HL-60/S4 treated with retinoic acid at 250 ng/mL for 4 days and 3 days (cell line): Measurements from ENCODE around the gene HSPA1B.
"Not testable (repeated sequence)": the region's sequence is repeated elsewhere in the genome, so short reads cannot be mapped to it uniquely, and the experiment has no call there.

Experiments
- in situ Hi-C: fragments of 300-500 bp; cut with MboI; formaldehyde crosslinking; loops from 2 replicates; pipeline ENCODE4 v1.7.0; 2022; ENCODE audit warnings: low sequenced_read_pairs

The HSPA1B gene

DNA sequence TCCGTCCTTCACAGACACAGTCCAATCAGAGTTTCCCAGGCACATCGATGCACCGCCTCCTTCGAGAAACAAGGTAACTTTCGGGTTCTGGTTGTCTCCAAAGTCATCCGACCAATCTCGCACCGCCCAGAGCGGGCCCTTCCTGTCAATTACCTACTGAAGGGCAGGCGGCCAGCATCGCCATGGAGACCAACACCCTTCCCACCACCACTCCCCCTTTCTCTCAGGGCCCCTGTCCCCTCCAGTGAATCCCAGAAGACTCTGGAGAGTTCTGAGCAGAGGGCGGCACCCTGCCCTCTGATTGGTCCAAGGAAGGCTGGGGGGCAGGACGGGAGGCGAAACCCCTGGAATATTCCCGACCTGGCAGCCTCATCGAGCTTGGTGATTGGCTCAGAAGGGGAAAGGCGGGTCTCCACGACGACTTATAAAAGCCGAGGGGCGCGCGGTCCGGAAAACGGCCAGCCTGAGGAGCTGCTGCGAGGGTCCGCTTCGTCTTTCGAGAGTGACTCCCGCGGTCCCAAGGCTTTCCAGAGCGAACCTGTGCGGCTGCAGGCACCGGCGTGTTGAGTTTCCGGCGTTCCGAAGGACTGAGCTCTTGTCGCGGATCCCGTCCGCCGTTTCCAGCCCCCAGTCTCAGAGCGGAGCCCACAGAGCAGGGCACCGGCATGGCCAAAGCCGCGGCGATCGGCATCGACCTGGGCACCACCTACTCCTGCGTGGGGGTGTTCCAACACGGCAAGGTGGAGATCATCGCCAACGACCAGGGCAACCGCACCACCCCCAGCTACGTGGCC is at the start of gene HSPA1B:
Gene HSPA1B (plus strand): TSS at position 453 of the 794 bp plus-strand sequence. CDS start 213 bp downstream, at position 666.
- in situ Hi-C loops = no loop called here

DNA sequence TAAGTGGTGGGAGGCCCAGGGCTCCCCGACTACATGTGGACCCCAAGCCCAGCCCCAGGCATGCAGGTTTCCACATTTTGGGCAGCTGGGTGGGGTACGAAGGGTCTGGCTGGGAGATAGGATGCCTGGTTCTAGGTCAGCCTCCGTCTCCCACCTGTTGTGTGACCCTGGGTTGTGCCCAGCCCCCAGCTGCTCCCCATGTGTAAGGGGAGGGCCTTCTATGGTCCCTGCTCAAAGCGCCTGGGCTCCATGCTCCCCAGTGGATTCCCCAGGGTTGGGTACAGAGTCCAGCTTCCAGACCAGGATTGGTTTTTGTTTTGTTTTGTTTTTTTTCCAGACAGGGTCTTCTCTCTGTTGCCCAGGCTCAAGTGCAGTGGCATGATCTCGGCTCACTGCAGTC is 49.3 kb upstream of the HSPA1B start:
- in situ Hi-C loops = no loop called here

DNA sequence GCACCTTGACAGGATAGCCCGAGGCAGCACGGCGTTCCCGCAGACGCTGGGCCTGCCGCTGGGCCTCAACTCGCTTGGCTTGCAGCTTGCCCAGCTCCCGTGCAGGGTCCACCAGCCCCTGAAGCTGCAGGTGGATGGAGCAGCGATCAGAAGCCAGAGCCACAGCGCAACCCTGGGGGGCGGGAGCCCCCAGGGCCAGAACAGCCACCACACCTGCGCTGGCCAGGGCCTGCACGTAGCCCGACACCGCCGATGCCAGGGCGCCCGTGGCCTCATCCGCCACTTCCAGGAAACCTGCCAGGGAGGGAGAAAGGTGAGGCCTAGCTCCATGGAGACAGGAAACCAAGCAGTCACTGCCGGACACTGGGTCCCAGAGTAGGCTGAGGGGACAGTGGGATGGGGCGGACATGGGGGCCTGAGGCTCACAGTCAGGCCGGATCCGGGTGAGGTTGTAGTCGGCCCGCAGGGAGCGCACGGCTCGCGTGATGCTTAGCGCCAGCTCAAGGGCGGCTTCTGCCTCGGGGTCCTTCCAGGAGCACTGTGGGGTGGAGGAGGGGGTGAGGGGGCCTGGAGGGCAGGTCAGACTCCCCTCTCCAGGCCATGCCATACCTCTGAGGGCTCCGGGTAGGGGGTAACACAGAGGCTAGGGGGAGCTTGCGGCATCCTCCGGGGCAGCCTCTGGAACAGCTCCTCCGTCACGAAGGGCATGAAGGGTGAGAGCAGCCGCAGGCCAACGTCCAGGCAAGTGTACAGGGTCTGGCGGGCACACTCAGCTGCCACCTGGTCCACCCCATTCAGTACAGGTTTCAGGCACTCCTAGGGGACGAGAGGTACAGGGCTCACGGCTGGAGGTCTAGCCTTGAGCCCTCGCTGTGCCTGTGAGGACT is 48.3 kb upstream of the HSPA1B start:
- in situ Hi-C loops = no loop called here

DNA sequence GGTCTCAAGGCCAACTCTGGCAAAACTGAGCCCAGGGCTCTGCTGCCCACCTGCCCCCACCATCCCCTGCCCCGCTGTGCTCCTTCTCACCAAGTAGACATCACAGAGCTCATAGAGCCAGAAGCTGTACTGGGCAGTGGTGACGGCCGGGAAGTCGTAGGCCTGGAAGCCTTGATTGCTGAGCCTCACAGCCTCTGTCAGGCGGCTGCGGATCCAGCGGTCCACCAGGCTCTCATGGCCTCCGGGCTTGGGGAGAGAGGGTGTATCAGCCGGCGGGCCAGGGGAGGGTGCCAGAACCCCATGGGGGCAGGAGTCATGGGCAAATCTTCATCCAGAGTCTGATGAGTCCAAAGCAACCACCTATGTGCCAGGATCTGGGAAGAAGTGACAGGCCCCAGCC is 47.6 kb upstream of the HSPA1B start:
- in situ Hi-C loops = no loop called here

DNA sequence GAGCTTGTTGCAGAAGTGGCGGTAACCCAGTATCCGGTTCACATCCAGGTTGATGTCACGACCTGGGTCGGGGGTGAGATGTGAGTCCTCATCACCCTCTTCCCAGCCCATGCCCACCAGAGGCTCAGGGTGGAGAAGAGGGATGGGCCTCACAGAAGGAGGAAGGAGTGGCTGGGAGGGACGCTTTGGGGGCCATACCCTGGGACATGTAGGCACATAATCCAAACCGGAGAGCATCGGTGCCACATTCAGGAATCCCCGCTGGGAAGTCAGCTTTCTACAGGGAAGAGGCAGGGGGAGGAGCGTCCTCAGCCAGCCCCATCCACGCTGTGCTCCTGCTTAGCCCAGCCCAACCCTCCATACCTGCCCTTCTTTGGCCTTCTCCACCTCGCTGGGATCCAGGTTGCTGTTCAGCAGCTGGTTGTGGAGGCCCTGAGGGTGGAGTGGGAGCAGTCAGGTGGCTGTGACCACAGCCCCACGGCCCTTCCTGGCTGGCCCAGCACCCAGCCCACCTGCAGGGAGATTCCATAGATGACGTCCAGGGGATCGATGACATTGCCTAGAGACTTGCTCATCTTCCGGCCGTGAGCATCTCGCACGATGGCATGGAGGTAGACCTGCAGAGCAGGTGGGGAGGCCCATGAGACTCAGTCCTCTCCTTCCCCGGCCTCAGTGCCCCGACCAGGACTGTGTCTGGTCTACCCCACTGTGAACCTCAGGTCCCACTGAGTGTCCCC is 46.9 kb upstream of the HSPA1B start:
- in situ Hi-C loops = no loop called here

DNA sequence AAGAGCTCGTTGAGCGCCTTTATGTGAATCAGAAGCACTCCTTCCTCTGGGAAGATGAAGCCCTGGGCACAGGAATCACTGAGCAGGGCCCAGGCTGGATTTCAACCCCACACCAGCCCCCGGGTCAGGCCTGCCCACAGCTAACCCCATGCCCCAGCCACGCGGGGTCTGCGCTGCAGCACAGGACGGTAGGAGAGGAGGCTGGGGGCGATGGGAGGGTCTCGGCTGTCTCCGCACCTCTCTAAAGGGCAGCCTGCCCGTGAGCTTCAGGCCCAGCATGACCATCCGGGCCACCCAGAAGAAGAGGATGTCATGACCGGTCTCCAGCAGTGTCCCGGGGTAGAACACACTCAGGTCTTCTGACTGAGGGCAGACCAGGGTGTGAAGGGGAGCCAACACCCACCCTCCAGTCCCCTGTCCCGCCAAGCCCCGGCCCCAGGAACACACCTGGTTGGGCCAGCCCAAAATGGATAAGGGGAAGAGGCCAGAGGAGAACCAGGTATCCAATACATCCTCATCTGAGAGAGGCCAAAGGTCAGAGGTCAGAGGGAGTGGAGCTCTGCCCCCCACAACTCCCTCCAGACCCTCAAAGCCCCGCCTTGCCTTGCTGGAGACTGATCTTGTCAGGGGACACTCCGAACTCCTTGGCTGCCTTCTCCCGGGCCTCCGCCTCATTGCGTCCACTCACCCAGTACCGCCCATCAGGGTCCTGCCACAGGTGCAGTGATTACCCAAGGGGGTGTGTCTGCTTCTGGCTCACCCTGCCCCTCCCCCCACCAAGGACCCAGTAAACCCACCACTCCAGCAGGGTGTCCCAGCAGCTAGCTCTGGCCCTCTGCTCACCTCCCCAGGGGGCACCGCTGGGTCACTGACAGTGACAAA is 46.1 kb upstream of the HSPA1B start:
- in situ Hi-C loops = no loop called here

DNA sequence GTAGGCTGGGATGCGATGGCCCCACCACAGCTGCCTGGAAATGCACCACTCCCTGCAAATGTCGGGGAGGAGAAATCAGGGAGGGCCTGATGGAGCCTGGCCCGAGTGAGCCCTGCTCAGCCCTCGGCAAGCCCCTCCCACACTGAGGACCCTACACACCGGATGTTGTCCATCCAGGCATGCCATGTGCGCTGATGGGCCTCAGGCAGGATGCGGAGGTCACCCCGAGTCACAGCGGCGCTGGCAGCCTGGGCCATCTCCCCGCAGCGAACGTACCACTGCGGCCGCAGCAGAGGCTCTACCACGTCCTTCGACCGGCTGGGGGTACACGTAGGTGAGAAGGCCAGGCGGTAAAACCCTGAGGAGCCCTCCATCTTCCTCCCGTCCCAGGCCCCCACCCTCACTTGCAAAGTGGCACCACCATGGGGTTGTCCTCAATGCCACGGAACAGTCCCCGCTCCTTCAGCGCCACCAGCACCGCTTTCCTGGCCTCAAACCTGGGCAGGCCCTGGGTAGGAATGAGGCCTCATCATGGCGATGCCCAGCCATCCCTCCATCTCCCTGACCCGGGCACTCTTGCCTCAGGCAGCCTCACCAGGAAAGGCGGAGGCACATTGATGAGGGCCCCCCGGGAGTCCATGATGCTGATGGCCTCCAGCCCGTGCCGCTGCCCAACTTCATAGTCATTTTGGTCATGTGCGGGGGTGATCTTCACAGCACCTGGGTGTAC is 45.2 kb upstream of the HSPA1B start:
- in situ Hi-C loops = no loop called here

DNA sequence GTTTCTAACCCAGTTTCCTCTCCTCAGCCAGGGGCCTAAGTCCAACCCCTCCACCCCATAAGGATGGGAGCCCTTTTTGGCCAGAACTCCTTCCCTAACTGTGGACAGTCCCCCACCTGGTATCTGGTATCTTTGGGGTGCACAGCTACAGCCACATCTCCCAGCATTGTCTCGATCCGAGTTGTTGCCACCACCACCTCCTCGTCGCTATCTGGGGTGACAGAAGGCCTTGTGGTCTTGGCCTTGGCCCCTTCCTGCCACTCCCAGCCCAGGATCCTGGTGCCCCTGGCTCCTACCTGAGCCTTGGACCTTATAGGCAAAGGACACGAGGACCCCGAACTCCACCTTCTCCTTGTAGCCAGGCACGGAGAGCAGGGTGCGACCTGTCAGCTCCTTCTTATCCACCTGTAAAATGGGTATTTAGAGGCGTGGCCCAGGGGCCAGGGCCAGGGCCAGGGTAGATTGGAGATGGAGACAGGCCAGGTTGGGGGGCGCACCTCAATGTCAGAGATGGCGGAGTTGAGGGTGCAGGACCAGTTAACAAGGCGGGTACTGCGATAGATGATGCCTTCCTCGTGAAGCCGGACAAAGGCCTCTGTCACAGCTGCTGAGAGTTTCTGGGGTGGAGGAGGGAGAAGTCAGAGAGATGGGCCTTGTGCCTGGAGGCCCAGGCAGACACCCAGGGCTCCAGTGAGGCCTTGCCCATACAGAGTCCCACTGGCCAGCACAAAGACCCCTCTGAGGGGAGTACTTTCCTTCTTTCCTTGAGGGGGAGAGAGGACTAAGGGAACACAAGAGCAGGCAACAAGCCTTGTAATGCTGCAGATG is 43.2 kb upstream of the HSPA1B start:
- in situ Hi-C loops = no loop called here

DNA sequence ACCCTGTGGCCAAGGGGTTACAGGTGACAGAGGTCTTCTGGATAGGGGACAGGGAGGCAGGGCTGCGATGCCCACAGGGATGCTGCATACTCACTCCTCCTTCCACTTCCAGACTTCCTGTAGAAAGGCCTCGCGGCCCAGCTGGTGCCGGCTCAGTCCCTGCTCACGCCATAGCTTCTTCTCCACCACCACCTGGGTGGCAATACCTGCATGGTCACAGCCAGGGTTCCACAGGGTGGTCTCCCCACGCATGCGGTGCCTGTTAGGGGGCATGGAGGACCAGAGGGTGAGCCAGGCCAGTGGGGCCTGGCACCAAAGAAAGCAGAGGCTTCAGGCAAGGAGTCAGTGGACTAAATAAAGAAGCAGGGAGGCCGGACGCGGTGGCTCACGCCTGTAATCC is 42.1 kb upstream of the HSPA1B start:
- in situ Hi-C loops = no loop called here

DNA sequence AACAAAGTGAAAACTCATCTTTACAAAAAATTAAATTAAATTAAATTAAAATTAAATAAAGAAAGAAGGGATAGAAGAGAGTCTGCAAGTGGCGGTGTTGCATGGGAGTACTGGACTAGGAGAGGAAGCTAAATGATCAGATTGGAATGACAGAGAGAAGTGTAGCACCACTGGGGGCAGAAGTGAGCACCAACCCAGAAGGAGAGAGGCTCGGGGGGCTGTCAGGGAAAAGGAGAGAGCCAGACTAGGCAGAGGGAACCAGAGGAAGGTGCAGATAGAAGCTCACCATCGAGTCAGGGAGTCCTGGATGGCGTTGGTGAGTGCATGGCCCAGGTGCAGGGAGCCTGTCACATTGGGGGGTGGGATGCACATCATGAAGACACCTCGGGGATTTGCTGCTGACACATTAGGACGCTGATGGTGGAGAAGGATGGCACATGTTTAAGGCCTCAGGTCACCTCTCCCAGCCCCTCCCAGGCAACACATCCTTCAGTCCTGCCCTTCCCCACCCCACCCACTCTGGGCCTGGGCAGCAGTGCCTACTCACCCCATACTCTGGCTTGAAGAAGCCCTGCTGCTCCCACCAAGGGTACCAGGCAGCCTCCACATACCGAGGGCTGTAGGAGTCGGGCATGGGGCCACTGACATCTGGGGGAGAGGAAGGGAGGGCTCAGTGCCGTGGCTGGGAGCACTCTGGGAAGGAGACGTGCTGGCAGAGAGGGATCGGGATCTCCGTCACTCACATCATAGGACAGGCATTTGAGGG is 36.0 kb upstream of the HSPA1B start:
- in situ Hi-C loops = no loop called here

DNA sequence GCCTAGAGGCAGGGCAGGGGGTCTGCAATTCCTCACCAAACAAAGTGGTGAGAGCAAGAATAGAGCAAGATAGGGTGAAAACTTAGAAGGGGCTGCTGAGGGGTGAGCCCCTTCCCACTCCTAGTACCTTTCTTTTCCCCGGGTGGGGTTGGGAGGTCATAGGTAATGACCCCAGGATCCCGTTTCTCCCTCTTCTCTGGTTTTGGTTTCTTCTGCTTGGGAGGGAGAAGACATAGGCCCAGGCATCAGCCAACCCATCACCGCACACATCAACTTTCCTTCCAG is 35.5 kb upstream of the HSPA1B start:
- in situ Hi-C loops = no loop called here

DNA sequence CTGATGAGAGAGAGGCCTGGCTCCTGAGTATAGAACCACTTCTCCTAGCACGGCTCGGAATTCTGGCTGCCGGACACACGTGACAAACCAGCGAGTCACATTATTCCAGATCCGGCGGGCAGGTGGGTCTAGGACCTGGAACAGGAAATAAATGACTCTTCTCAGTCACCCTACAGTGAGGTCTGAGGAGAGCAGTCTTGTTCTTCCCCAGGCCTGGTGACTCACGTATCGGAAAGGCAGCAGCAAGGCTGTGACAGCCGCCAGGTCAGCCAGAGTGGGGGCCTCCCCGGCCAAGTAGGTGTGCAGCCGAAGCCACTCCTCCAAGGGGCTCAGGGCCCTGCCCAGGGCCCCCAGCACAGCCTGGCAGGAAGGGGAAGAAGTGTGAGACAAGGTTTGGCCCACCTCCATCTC is 34.8 kb upstream of the HSPA1B start:
- in situ Hi-C loops = no loop called here

DNA sequence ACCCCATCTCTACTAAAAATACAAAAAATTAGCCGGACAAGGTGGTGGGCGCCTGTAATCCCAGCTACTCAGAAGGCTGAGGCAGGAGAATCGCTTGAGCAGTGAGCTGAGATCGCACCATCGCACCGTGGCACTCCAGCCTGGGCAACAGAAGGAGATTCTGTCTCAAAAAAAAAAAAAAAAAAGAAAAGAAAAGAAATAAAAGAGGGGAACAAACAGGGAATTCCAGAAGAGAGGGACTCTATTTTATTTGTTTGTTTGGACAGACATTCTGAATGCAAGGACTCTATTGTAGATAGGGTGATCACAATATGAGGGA is 33.7 kb upstream of the HSPA1B start:
- in situ Hi-C loops = not testable (repeated sequence)

DNA sequence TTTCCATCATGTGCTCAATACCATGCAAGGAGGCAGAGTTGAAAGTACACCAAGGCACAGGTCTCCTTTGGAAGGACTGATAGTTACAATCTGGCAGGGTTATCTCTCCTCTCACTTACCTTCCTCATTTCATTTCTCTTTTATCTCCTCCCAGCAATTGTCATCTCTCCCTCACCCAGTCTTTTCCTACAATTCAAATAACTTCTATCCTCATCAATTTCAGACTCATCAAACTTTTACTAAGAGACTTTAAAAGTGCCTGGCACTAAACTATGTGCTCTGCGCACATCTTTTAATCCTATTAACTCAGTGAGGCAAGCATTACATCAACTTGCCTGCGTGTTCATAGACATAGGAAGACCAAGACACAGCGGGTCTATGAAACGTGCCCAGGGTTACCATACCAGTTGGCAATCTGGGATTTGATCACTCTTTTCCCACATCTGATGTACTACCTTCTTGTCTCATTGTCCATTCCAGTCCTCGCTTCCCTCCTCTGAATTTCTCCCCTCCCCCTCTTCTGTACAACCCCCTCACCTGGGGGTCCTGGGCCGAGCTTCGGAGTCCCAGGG is 33.2 kb upstream of the HSPA1B start:
- in situ Hi-C loops = no loop called here

DNA sequence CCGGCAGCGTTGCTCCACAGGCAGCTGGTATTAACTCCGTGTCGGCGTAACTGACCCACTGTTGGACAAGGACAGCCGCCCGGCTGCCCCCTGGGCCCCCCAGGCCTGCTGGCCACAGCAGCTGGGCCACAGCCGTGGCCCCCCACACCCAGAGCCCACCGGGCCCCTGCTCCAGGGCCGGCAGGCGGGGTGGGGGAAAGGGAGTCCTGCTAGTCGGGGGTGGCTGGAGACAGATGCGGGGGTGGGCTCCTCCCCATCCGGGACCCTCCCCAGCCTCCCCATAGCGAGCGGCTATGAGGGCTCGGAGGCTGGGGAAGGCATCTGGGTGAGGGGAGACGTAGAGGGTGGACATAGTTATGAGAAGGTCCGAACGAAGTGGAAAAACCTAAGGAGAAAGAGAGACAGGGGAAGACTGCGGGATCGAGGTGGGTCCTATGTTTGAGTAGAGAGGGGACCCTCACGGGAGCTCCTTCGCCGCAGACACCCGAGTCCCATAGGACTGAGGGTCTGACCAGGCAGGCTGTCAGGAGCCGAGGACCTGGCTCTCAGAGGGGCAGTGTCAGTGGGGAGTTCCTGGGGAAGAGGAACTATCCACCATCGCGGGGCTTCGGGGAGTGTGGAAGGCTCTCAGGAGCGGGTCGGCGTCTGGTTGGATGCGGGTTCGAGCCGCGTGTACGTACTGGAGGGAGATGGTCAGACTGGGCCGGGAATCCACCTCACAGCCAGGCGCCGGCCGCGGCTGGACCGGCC is 32.5 kb upstream of the HSPA1B start:
- in situ Hi-C loops = no loop called here

DNA sequence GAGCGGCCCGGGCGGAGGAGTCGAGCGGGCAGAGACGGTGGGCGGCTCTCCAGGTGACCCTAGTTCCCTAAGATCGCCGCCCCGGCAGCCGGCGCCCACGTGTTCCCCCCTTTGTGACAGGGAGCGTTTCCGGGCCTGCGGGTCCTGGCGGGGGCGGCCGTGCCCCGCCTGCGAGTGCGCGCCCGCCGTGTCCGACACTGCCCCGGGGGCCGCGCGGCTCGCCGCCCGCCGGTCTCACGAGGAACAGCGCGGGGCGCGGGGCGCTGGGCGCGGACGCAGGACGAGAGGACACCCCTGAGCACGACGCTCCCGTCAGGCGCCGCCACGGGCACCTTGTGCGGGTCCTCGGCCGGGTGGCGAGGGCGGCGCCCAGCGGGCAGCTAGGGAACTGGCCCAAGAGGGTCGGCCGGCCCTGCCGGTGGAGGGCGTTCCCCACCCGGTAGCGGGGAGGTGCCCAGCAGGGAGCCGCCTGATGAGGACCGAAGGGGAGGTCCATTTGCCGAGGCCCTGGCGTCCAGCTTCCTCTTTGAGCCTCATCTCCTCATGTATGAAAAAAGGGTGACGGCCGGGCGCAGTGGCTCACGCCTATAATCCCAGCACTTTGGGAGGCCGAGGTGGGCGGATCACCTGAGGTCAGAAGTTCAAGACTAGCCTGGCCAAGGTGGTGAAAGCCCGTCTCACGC is 31.8 kb upstream of the HSPA1B start, which contains the start of gene VARS1:
Gene VARS1 (minus strand): TSS at position 137 of the 683 bp plus-strand sequence. CDS start 535 bp downstream, outside the sequence.
- in situ Hi-C loops = no loop called here

DNA sequence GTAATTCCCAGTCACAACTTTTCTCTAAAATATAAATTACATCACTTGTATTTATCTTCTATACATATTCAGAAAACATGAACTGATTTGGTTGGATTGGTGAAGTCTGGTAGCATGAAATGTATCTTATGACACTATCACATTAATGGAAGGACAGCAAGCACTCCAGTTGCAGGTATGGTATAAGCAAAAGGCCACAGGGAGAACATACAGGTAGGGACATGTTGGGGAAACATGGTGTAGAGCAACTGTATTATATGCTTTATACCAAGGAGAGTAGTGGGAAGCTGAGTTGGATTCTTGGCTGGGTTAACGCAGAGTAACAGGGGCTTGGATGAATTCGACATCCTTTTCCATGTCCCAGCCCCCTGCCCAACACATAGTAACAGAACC is 30.5 kb upstream of the HSPA1B start:
- in situ Hi-C loops = no loop called here
